ENCODE results near the gene SLF2. TPM values are rescaled to one million over a fixed set of nuclear protein-coding genes. Genes with fewer than 3 reads are reported as not detected.

The SLF2 gene
- total and polyA plus RNA-seq, 9 of the 15 experiments (the other 6 are each of a cell fraction or from before 2014, with no cell fraction given) = 1.7 to 18.4 (median 7.8) TPM

DNA sequence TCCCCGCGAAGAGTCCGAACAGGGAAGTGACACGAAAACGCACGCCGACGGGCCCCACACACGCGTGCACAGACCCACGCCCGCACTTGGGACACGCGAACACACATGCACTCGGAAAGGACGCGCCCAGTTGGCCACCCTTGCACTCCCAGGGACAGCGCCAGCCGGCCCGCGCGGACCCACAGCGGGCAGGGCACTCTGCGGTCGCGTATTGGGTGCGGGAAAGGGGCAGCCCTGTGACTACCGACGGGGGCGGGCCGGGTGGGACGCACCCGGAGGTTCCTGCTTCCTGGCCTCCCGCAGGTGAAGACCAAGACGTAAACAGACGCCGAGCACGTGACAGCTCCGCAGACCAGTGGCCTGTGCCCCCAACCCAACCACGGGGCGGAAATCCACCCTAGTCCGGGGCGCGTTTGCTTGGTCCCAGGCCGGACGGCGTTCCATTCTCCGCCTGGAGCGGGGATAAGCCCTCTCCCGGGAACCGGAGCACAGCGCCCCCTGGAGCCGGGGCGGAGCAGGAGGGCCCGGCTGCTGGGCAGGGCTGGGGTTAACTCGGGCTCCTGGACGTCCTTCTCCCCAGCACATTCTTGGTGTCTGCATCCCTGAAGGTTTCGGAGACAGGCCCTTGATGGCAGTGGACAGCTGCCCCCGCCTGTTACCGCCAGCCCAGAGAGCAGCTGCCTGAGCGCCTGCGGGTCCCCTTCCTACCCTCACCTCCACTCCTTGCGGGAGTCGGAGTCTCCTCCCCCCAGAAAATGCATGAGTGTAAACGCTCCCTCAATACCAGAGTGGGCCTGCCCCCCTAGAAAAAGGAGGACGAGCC lies 84.8 kb downstream of the SLF2 start (continued):
- TF ChIP-seq, protein P1, sequence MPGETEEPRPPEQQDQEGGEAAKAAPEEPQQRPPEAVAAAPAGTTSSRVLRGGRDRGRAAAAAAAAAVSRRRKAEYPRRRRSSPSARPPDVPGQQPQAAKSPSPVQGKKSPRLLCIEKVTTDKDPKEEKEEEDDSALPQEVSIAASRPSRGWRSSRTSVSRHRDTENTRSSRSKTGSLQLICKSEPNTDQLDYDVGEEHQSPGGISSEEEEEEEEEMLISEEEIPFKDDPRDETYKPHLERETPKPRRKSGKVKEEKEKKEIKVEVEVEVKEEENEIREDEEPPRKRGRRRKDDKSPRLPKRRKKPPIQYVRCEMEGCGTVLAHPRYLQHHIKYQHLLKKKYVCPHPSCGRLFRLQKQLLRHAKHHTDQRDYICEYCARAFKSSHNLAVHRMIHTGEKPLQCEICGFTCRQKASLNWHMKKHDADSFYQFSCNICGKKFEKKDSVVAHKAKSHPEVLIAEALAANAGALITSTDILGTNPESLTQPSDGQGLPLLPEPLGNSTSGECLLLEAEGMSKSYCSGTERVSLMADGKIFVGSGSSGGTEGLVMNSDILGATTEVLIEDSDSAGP (CRISPR knock-in tag; IDR thresholded peaks at IDR 0.05) = no peak
- no peak for TF ChIP-seq SMARCC2 (IDR thresholded peaks at IDR 0.05; ENCODE audit: low read depth)
- TF ChIP-seq EWSR1 (IDR thresholded peaks at IDR 0.05; ENCODE audit: borderline replicate concordance, low read depth, partially characterized antibody) = no peak
- no peak for TF ChIP-seq DACH1 (IDR thresholded peaks at IDR 0.05; ENCODE audit: partially characterized antibody)
- no peak for TF ChIP-seq ZNF551 (CRISPR knock-in tag; IDR thresholded peaks at IDR 0.05)
- no peak for TF ChIP-seq KDM2B (CRISPR knock-in tag; IDR thresholded peaks at IDR 0.05)
- no peak for TF ChIP-seq CEBPB (tag; IDR thresholded peaks at IDR 0.05)
- TF ChIP-seq, protein P2, sequence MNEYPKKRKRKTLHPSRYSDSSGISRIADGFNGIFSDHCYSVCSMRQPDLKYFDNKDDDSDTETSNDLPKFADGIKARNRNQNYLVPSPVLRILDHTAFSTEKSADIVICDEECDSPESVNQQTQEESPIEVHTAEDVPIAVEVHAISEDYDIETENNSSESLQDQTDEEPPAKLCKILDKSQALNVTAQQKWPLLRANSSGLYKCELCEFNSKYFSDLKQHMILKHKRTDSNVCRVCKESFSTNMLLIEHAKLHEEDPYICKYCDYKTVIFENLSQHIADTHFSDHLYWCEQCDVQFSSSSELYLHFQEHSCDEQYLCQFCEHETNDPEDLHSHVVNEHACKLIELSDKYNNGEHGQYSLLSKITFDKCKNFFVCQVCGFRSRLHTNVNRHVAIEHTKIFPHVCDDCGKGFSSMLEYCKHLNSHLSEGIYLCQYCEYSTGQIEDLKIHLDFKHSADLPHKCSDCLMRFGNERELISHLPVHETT (CRISPR knock-in tag; conservative IDR thresholded peaks at IDR 0.05 in 1 of 2, IDR thresholded peaks at IDR 0.05 in 1 of 2) = peak in 1 of 2 experiments; percentile 47; a peak in 2 of 4 replicates
- TF ChIP-seq RBBP5 (IDR thresholded peaks at IDR 0.05; ENCODE audit: borderline replicate concordance, insufficient read depth, low read length, poor library complexity, severe bottlenecking) = peak; percentile 38
- TF ChIP-seq NR2F6 (CRISPR knock-in tag; IDR thresholded peaks at IDR 0.05) = no peak
- peak; percentile 50 for TF ChIP-seq KDM5B (IDR thresholded peaks at IDR 0.05; ENCODE audit: insufficient replicate concordance, low read depth, low read length)
- 0 out of 2 replicates have a peak, but pooled peaks have one; percentile 27 for TF ChIP-seq HNRNPL (IDR thresholded peaks at IDR 0.05; ENCODE audit: low read depth, low read length)
- TF ChIP-seq, protein P3, sequence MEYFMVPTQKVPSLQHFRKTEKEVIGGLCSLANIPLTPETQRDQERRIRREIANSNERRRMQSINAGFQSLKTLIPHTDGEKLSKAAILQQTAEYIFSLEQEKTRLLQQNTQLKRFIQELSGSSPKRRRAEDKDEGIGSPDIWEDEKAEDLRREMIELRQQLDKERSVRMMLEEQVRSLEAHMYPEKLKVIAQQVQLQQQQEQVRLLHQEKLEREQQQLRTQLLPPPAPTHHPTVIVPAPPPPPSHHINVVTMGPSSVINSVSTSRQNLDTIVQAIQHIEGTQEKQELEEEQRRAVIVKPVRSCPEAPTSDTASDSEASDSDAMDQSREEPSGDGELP (CRISPR knock-in tag; IDR thresholded peaks at IDR 0.05; ENCODE audit: borderline replicate concordance) = 0 out of 2 replicates have a peak, but pooled peaks have one; percentile 59
- TF ChIP-seq ZFP30 (CRISPR knock-in tag; IDR thresholded peaks at IDR 0.05; ENCODE audit: borderline replicate concordance) = no peak
- peak; percentile 49 for TF ChIP-seq TAF1 (IDR thresholded peaks at IDR 0.05; ENCODE audit: control insufficient read depth, extremely low read depth, insufficient read depth, low read length, severe bottlenecking)
- peak; percentile 63 for TF ChIP-seq BHLHE40 (IDR thresholded peaks at IDR 0.05; ENCODE audit: low read length)
- TF ChIP-seq CHD4 (IDR thresholded peaks at IDR 0.05; ENCODE audit: insufficient read depth, insufficient replicate concordance, low read depth, low read length, poor library complexity, severe bottlenecking) = peak; percentile 17
- no peak for TF ChIP-seq NR1H2 (CRISPR knock-in tag; IDR thresholded peaks at IDR 0.05)
- TF ChIP-seq ATF1 (CRISPR knock-in tag; IDR thresholded peaks at IDR 0.05) = no peak
- TF ChIP-seq ATF1 (tag; IDR thresholded peaks at IDR 0.05) = 0 out of 2 replicates have a peak, but pooled peaks have one; percentile 19
- TF ChIP-seq, protein P4, sequence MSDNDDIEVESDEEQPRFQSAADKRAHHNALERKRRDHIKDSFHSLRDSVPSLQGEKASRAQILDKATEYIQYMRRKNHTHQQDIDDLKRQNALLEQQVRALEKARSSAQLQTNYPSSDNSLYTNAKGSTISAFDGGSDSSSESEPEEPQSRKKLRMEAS (CRISPR knock-in tag; IDR thresholded peaks at IDR 0.05) = peak; percentile 63; the same call in 1 of the 2 replicates
